ENCODE data around the gene EMC10. TPM values are rescaled to one million over a fixed set of nuclear protein-coding genes. Genes with fewer than 3 reads are reported as not detected.

EMC10 gene
- total and polyA plus RNA-seq, 4 donors, result 17.1 to 132 (median 40.5) TPM

GRCh38 chr19:50509366-50509765 is 33.1 kb downstream of the EMC10 start:
- no peak for DNase-seq (ENCODE audit: low spot score)
- WGBS, result 89% methylated on average over 11 of the region's 11 CpGs
- TF ChIP-seq ZBTB33 (IDR thresholded peaks at IDR 0.05) (no peak), EGR1 (IDR thresholded peaks at IDR 0.05; ENCODE audit: low read depth in 2 of 2) (no peak), ATF3 (IDR thresholded peaks at IDR 0.05) (no peak), TAF1 (conservative IDR thresholded peaks at IDR 0.05) (no peak), NR2F2 (IDR thresholded peaks at IDR 0.05) (no peak), MAX (IDR thresholded peaks at IDR 0.05) (no peak), FOXA2 (IDR thresholded peaks at IDR 0.05) (no peak), YY1 (IDR thresholded peaks at IDR 0.05) (no peak)
- Histone ChIP-seq H3K4me1 (ENCODE audit: control insufficient read depth in 4 of 4, insufficient read depth in 4 of 4, low read length in 3 of 4) (peaks cover 10 to 26% (median 18%) of the 10 kb centered on the region in 4 donors), H3K9ac (ENCODE audit: low read depth in 1 of 2, low read length in 2 of 2) (no peak overlapping the region), H3K9me3 (ENCODE audit: control insufficient read depth in 4 of 4, low read length in 3 of 4) (no peaks in the 10 kb centered on the region), H3K36me3 (ENCODE audit: control insufficient read depth in 4 of 4, insufficient read depth in 3 of 4, low read depth in 1 of 4, low read length in 3 of 4) (no peaks in the 10 kb centered on the region), H3K4me3 (ENCODE audit: low read depth in 1 of 3, low read length in 3 of 3) (no peak overlapping the region), H3K27me3 (ENCODE audit: control insufficient read depth in 4 of 4, insufficient read depth in 4 of 4, low read length in 3 of 4) (no peaks in the 10 kb centered on the region), H3K27ac (ENCODE audit: low read depth in 1 of 2, low read length in 2 of 2) (no peak overlapping the region)

- peak overlapping the region; percentile 54 to 73 (median 71) for H3K4me3 ChIP-seq (ENCODE audit: low read depth in 1 of 3, low read length in 3 of 3)
- no peaks in the 10 kb centered on the region for H3K9me3 ChIP-seq (ENCODE audit: control insufficient read depth in 4 of 4, low read length in 3 of 4)
- no peaks in the 10 kb centered on the region for H3K27me3 ChIP-seq (ENCODE audit: control insufficient read depth in 4 of 4, insufficient read depth in 4 of 4, low read length in 3 of 4)
- TF ChIP-seq RXRA (IDR thresholded peaks at IDR 0.05) (no peak), ZBTB33 (IDR thresholded peaks at IDR 0.05) (no peak), CTCF (IDR thresholded peaks at IDR 0.05; ENCODE audit: low read depth, low read length, missing input control) (no peak), HNF4G (IDR thresholded peaks at IDR 0.05) (no peak), FOXA1 (IDR thresholded peaks at IDR 0.05) (no peak), JUND (IDR thresholded peaks at IDR 0.05) (no peak), SP1 (IDR thresholded peaks at IDR 0.05) (no peak), MAX (IDR thresholded peaks at IDR 0.05) (no peak), HNF4A (conservative IDR thresholded peaks at IDR 0.05) (no peak), ATF3 (IDR thresholded peaks at IDR 0.05) (no peak), NR2F2 (IDR thresholded peaks at IDR 0.05) (no peak), FOXA2 (IDR thresholded peaks at IDR 0.05) (no peak), TAF1 (conservative IDR thresholded peaks at IDR 0.05) (no peak), EGR1 (IDR thresholded peaks at IDR 0.05; ENCODE audit: low read depth in 2 of 2) (no peak), RAD21 (IDR thresholded peaks at IDR 0.05) (no peak)
- no peak overlapping the region for H3K27ac ChIP-seq (ENCODE audit: low read depth in 1 of 2, low read length in 2 of 2)
- H3K4me1 ChIP-seq (ENCODE audit: control insufficient read depth in 4 of 4, insufficient read depth in 4 of 4, low read length in 3 of 4), result peaks cover 10 to 26% (median 18%) of the 10 kb centered on the region in 4 donors
- 59% methylated on average over 26 of the region's 26 CpGs for WGBS
- H3K9ac ChIP-seq (ENCODE audit: low read depth in 1 of 2, low read length in 2 of 2), result peak overlapping the region in 1 of 2 donors; percentile 15
- H3K36me3 ChIP-seq (ENCODE audit: control insufficient read depth in 4 of 4, insufficient read depth in 3 of 4, low read depth in 1 of 4, low read length in 3 of 4), result no peaks in the 10 kb centered on the region
- DNase-seq (ENCODE audit: low spot score), result no peak
Measured at GRCh38 chr19:50510121-50510670, 33.9 kb downstream of the EMC10 start.
